Activated gamma-delta T cell (primary cell): ENCODE data around the gene LILRA1.
"Not testable (repeated sequence)": the region's sequence is repeated elsewhere in the genome, so short reads cannot be mapped to it uniquely, and the experiment has no call there.

Source experiments
- DNase-seq: peaks from one replicate; lab custom pipeline; 2025; lab: John Stamatoyannopoulos, UW

LILRA1 gene

DNA sequence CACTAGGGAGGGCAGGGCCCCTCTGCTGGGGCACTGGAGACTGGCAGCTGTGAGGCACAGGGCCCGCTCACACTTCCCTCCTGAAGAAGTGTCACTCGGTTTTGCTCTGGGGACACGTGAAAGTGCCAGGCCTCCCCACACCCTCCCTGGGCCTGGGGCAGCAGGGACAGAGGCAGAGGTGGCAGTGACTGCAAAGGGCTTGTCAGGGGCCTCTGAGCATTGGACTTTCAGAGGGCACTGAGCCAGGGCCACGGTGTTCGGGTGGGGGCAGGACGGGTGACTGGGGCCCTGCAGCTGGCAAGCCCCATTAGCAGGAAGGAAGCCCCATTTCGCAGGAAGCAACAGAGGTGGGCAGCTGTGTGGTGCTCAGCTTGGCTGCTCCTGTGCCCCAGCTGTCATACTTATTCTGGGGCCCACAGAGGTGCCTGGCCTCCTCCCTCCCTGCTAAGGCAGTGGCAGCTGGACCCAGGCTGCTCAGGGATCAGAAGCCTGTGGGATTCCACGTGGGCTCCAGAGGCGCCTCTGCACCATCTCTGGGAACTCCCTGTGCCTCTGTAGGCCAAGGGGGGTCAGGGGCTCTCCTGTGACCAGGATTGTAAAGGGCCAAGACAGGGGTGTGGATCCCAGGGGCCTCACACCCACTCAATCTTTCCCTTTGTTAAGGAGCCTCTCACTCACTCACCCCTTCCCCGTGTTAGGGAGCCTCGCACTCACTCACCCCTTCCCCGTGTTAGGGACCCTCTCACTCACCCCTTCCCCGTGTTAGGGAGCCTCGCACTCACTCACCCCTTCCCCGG is 31.7 kb downstream of the LILRA1 start:
- DNase-seq = not testable (repeated sequence)

DNA sequence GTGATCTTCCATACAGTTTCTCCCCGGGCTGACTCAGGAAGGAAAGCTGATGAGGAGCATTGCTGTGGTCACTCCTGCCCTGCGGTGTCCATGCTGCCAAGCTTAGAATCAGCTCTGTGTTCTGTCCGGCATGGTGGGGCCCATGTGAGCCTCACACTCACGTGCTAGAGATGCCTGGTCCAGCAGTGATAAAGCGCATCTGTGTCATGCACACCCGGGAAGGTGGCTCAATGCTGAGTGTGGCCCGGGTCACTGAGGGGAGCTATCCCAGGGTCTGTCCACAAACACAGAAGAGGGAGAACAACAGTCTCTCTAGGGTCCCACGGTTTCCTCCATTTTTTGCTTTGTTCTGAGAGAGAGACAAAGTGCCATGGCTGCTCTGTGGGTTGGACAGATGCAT is 33.3 kb downstream of the LILRA1 start:
- no peak for DNase-seq

DNA sequence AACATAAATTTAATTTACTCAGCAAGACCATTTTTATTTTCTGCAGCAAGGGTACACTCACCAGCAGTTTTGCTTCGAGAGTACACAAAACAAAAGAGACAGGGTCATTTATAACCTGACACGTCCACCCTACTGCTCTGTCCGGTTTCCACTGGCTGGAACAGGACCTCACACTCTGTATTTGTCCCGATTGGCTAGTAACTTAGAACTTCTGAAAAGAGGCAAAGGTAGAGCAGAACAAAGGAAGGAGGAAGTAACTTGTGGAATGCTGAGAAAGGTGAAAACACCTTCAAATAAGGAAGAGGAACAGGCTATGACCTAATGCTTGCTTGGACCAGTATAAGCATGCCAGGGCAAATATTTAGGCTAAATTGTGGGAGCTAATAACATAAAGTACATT is 34.5 kb downstream of the LILRA1 start:
- not testable (repeated sequence) for DNase-seq

DNA sequence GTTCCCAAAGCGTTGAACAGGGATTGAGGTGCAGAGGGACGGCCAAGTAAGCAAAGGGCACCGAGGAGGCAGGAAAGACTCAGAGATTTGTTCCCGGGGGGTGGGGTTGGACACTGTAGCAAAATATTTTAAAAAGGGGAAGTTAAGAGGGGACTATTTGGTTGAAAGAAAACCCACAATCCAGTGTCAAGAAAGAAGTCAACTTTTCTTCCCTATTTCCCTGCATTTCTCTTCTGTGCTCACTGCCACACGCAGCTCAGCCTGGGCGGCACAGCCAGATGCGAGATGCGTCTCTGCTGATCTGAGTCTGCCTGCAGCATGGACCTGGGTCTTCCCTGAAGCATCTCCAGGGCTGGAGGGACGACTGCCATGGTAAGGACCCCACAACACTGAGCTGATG is 36.8 kb downstream of the LILRA1 start, which contains the start of gene LILRB1:
TSS of gene LILRB1 (plus strand) at position 223 of the 400 bp plus-strand sequence. CDS start 590 bp downstream, outside the sequence.
- DNase-seq = not testable (repeated sequence)

DNA sequence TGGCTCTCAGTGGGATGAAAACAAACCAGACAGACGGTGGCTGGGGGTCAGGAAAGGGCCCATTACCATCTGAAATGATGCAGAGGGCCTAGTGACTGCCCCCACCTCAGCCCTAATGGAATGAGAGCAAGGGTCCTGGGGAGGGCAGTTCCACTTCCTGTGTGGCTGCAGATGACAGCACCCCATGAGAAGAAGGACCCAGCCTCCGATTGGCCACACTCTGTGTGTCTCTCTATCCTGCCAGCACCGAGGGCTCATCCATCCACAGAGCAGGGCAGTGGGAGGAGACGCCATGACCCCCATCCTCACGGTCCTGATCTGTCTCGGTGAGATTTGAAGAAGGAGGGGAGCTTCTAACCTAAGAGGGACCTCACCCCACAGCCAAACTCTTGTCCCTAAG is 37.4 kb downstream of the LILRA1 start:
- no peak for DNase-seq

DNA sequence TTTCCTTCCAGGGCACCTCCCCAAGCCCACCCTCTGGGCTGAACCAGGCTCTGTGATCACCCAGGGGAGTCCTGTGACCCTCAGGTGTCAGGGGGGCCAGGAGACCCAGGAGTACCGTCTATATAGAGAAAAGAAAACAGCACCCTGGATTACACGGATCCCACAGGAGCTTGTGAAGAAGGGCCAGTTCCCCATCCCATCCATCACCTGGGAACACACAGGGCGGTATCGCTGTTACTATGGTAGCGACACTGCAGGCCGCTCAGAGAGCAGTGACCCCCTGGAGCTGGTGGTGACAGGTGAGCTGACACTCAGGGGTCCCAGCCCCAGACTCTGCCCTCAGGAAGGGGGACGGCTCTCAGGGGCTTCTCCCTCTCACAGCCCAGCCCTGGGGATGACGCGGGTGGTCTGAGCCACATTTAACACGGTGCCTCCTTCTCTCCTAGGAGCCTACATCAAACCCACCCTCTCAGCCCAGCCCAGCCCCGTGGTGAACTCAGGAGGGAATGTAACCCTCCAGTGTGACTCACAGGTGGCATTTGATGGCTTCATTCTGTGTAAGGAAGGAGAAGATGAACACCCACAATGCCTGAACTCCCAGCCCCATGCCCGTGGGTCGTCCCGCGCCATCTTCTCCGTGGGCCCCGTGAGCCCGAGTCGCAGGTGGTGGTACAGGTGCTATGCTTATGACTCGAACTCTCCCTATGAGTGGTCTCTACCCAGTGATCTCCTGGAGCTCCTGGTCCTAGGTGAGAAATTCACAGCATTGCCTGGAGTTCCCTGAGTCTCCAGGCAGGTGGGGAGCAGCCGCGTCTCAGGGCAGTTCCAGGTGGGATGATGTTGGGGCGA is 38.3 kb downstream of the LILRA1 start:
- DNase-seq = not testable (repeated sequence)

GRCh38 chr19:54632517-54632916 is 39.1 kb downstream of the LILRA1 start:
- not testable (repeated sequence) for DNase-seq

DNA sequence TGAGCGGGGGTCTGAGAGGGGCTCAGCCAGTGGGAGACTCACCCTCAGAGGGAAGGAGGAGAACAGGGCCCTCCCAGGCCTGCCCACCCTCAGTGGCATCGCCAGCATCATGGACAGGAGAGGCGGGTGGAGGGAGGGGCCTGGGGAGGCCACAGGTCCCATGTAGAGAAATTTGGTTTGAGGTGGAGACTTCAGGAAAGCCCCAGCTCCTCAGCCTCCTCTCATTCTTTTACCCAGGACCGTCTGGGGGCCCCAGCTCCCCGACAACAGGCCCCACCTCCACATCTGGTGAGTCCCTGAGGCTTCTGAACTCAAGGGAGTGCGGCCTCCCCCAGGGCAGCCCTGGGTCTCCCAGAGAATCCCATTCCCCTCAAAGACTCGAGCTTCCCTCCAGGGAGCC is 40.0 kb downstream of the LILRA1 start:
- no peak for DNase-seq

DNA sequence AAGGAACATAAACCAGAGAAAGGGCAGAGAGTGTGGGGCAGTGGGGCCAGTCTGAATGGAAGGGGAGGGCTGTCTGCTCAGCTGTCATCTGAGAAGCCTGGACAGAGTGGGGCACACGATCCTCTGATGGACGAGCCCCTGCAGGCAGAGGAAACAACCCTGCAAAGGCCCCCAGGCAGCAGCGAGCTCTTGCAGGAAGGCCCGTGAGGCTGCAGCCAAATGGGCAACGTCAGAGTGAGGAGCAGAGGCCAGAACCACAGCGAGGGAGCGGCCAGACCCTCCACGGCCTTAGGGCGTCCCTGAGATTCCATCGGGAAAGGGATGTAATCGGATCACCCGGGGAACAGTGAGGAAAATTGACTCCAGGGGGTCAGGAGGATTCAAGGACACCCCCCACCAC is 42.6 kb downstream of the LILRA1 start:
- not testable (repeated sequence) for DNase-seq

GRCh38 chr19:54638683-54639082 is 45.3 kb downstream of the LILRA1 start:
- DNase-seq = no peak

GRCh38 chr19:54642953-54643352 is 49.5 kb downstream of the LILRA1 start:
- DNase-seq = not testable (repeated sequence)

DNA sequence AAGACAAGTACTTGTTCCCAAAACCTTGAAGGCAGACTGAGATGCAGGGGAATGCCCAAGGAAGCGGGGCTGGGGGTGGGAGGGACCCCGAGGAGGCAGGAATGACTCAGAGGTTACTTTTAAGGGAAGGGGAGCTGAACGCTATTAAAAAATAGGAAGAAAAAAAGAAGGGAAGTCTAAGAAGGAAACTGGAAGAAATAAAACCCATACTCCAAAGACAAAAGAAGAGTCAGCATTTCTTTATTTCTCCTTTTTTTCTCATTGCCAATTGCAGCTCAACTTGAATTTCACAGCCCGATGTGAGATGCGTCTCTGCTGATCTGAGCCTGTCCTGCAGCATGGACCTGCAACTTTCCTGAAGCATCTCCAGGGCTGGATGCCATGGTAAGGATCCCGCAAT is 50.2 kb downstream of the LILRA1 start:
- not testable (repeated sequence) for DNase-seq

DNA sequence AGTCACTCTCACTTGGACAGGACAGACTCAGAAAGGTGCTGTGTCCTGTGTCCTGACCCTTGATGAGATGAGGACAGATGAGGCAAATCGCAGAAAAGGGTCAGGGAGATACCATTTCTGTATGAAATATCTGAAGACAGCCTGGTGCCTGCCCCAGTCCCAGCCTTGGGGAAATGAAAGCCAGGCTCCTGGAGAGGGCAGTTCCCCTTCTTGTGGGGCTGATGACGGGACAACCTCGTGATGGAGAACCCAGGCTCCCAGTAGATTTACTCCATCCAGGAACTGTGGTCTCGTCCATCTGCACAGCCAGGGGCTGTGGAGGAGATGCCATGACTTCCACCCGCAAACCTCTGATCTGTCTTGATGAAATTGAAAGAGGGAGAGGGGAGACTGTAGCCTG is 50.6 kb downstream of the LILRA1 start:
- no peak for DNase-seq

DNA sequence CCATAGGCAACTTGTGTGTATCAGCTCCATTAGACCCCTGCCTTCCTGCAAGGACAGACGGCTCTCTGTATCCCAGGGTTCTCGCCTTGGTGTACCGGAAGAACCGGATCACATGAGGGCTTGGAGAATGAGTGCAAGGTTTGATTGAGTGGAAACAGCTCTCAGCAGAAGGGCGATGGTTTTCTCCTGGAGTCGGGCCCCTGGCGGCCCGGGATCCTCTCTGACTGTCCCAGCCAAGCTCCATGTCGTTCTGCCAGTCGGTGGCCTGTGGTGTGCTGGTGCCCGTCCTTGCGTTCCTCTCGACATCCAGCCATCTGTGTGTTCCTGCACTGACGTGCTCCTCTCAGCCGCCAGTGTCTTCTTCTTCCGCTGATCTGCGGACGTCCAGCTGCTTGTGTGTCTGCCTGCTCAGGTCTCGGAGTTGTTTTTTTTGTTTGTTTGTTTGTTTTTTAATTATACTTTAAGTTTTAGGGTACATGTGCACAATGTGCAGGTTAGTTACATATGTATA is 53.0 kb downstream of the LILRA1 start:
- no peak for DNase-seq

DNA sequence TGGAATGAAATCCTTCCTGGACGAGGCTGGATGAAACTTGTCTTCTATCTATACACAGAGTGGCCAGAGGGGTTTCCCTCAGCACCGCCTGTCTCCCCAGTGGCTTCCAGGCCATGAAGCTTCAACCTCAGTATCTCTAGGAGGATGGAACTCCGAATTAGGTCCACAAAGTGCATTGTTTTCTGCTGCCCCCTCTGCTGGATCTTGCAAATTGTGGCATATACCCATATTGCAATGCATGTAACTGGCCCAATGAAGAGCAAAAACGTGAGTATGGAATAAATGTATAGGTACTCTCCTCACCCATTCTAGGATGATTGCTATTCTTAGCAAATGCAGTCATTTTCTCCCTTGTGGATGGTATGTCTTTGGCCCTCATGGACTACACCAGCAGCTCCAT is 54.7 kb downstream of the LILRA1 start:
- no peak for DNase-seq

DNA sequence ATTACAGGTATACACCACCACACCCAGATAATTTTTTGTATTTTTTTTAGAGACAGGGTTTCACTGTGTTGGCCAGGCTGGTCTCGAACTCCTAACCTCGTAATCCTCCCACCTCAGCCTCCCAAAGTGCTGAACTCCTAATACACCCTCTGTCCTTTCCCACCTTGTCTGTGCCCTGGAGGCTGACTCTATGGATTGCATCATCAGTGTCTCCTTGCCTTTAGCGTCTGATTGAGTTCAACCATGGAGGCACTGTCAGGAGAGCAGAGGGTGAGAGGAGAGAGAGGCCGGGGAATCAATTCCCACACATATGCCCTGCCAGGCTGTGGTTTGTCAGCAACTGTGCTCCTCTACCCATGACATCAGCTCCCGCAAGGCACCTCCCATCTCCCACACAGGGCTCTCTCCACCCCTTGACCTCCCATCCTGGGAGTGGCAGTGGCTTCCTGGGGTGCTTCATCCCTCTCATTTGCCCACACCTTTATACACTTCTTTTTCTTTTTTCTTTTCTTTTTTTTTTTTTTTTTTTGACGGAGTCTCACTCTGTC is 56.8 kb downstream of the LILRA1 start:
- no peak for DNase-seq
